Erythroblast (primary cell): ENCODE measurements around the gene GRM8.

Experiments used
- GATA1 ChIP-seq: IDR thresholded peaks from 2 replicates; pipeline ENCODE4 v1.6.1; 2011; ENCODE audit warnings: low read depth, mild to moderate bottlenecking, control low read depth, low read length, moderate library complexity
- POLR2A ChIP-seq: IDR thresholded peaks from 2 replicates; pipeline ENCODE4 v1.6.1; 2011; ENCODE audit warnings: mild to moderate bottlenecking, low read length

- TF ChIP-seq POLR2A (no peak), GATA1 (no peak)
Observed at GRCh38 chr7:126698446-126698845, 554.3 kb downstream of the GRM8 start.
